ENCODE results near the gene TACR2. TPM values are rescaled to one million over a fixed set of nuclear protein-coding genes. Genes with fewer than 3 reads are reported as not detected.

Gene TACR2
- polyA plus RNA-seq: 1 to 10 TPM in 1 of 4 donors, under 1 TPM in 2, not detected in 1; 0.81 to 4.0 (median 0.86) TPM
- long read RNA-seq, donor 1, partial matches to known transcripts: 0 of 2 reads
- long read RNA-seq, donor 1, other reads (novel, unspliced or antisense): 0 of 2 reads
- long read RNA-seq, donor 2: 0 reads
- long read RNA-seq, donor 3: 0 reads
- long read RNA-seq, donor 4: 0 reads
- long read RNA-seq, donor 5: 0 reads
- long read RNA-seq, donor 6, partial matches to known transcripts: 0 of 2 reads
- long read RNA-seq, donor 6, other reads (novel, unspliced or antisense): 0 of 2 reads
- long read RNA-seq, donor 7: 0 reads
- long read RNA-seq, donor 8: 0 reads
- long read RNA-seq, donor 9: 0 reads
- long read RNA-seq, donor 10, partial matches to known transcripts: 49 of 59 reads
- long read RNA-seq, donor 10, other reads (novel, unspliced or antisense): 5 of 59 reads

GRCh38 chr10:69416695-69417094 lies at the start of gene TACR2:
TACR2 (minus strand) TSS chr10:69416918; CDS start chr10:69416323, 595 bp downstream.
- DNase-seq: no peak
- H3K27ac ChIP-seq (ENCODE audit: low read depth in 1 of 3, low read length in 2 of 3): peak within 1 kb of the TSS; percentile 0 to 46 (median 5)
- 23 to 67% (median 43%) methylated on average over 9 to 10 of the region's 10 CpGs for WGBS, 3 donors
- no peaks in the 10 kb centered on the region for H3K9me3 ChIP-seq (ENCODE audit: control insufficient read depth in 2 of 2, insufficient read depth in 1 of 2, low read depth in 1 of 2, low read length in 1 of 2)
- FAIRE-seq: no peak
- H3K4me1 ChIP-seq (ENCODE audit: control insufficient read depth in 3 of 3, insufficient read depth in 2 of 3, low read depth in 1 of 3, low read length in 2 of 3): peaks cover 0 to 26% (median 6%) of the 10 kb centered on the region in 3 donors
- H3K4me3 ChIP-seq (ENCODE audit: low read depth in 1 of 3, low read length in 3 of 3): peak within 1 kb of the TSS in 1 of 3 donors; percentile 4
- no peaks in the 10 kb centered on the region for H3K27me3 ChIP-seq (ENCODE audit: control insufficient read depth in 3 of 3, insufficient read depth in 3 of 3, low read length in 3 of 3)
- no peaks in the 10 kb centered on the region for H3K36me3 ChIP-seq (ENCODE audit: control insufficient read depth in 3 of 3, insufficient read depth in 2 of 3, low read depth in 1 of 3, low read length in 3 of 3)

GRCh38 chr10:69466158-69466490 lies 49.4 kb upstream of the TACR2 start:
- Histone ChIP-seq H3K36me3 (ENCODE audit: control insufficient read depth in 3 of 3, insufficient read depth in 2 of 3, low read depth in 1 of 3, low read length in 3 of 3) (peaks cover 0 to 14% (median 0%) of the 10 kb centered on the region in 3 donors), H3K4me3 (ENCODE audit: low read depth in 1 of 3, low read length in 3 of 3) (no peak overlapping the region), H3K9me3 (ENCODE audit: control insufficient read depth in 2 of 2, insufficient read depth in 1 of 2, low read depth in 1 of 2, low read length in 1 of 2) (no peaks in the 10 kb centered on the region), H3K27ac (ENCODE audit: low read depth in 1 of 3, low read length in 2 of 3) (peak overlapping the region in 1 of 3 donors; percentile 5), H3K27me3 (ENCODE audit: control insufficient read depth in 3 of 3, insufficient read depth in 3 of 3, low read length in 3 of 3) (no peaks in the 10 kb centered on the region), H3K4me1 (ENCODE audit: control insufficient read depth in 3 of 3, insufficient read depth in 2 of 3, low read depth in 1 of 3, low read length in 2 of 3) (peaks cover 8 to 24% (median 14%) of the 10 kb centered on the region in 3 donors)
- DNase-seq (no peak), FAIRE-seq (no peak)
- WGBS, 3 donors: 44 to 60% (median 57%) methylated on average over 5 of the region's 5 CpGs

- Histone ChIP-seq H3K36me3 (ENCODE audit: control insufficient read depth in 3 of 3, insufficient read depth in 2 of 3, low read depth in 1 of 3, low read length in 3 of 3) (peaks cover 0 to 15% (median 0%) of the 10 kb centered on the region in 3 donors), H3K4me1 (ENCODE audit: control insufficient read depth in 3 of 3, insufficient read depth in 2 of 3, low read depth in 1 of 3, low read length in 2 of 3) (peaks cover 8 to 28% (median 17%) of the 10 kb centered on the region in 3 donors), H3K4me3 (ENCODE audit: low read depth in 1 of 3, low read length in 3 of 3) (no peak overlapping the region), H3K27ac (ENCODE audit: low read depth in 1 of 3, low read length in 2 of 3) (peak overlapping the region in 2 of 3 donors; percentile 55 to 74), H3K9me3 (ENCODE audit: control insufficient read depth in 2 of 2, insufficient read depth in 1 of 2, low read depth in 1 of 2, low read length in 1 of 2) (no peaks in the 10 kb centered on the region), H3K27me3 (ENCODE audit: control insufficient read depth in 3 of 3, insufficient read depth in 3 of 3, low read length in 3 of 3) (no peaks in the 10 kb centered on the region)
- WGBS, 3 donors: 83 to 93% (median 90%) methylated on average over 9 of the region's 9 CpGs
- DNase-seq (no peak), FAIRE-seq (no peak)
Observed at GRCh38 chr10:69465457-69466157, 48.9 kb upstream of the TACR2 start.

GRCh38 chr10:69464801-69465401 lies 48.2 kb upstream of the TACR2 start:
- FAIRE-seq: no peak
- WGBS, 3 donors: 17 to 46% (median 28%) methylated on average over 2 of the region's 2 CpGs
- H3K36me3 ChIP-seq (ENCODE audit: control insufficient read depth in 3 of 3, insufficient read depth in 2 of 3, low read depth in 1 of 3, low read length in 3 of 3): peaks cover 0 to 22% (median 0%) of the 10 kb centered on the region in 3 donors
- no peaks in the 10 kb centered on the region for H3K9me3 ChIP-seq (ENCODE audit: control insufficient read depth in 2 of 2, insufficient read depth in 1 of 2, low read depth in 1 of 2, low read length in 1 of 2)
- H3K4me1 ChIP-seq (ENCODE audit: control insufficient read depth in 3 of 3, insufficient read depth in 2 of 3, low read depth in 1 of 3, low read length in 2 of 3): peaks cover 11 to 34% (median 23%) of the 10 kb centered on the region in 3 donors
- DNase-seq: peak in 1 of 2 donors; percentile 71
- peak overlapping the region in 2 of 3 donors; percentile 55 to 74 for H3K27ac ChIP-seq (ENCODE audit: low read depth in 1 of 3, low read length in 2 of 3)
- no peaks in the 10 kb centered on the region for H3K27me3 ChIP-seq (ENCODE audit: control insufficient read depth in 3 of 3, insufficient read depth in 3 of 3, low read length in 3 of 3)
- H3K4me3 ChIP-seq (ENCODE audit: low read depth in 1 of 3, low read length in 3 of 3): no peak overlapping the region

GRCh38 chr10:69464401-69464800 lies 47.7 kb upstream of the TACR2 start:
- peak overlapping the region in 2 of 3 donors; percentile 55 to 74 for H3K27ac ChIP-seq (ENCODE audit: low read depth in 1 of 3, low read length in 2 of 3)

GRCh38 chr10:69463886-69464285 lies 47.2 kb upstream of the TACR2 start:
- Histone ChIP-seq H3K27me3 (ENCODE audit: control insufficient read depth in 3 of 3, insufficient read depth in 3 of 3, low read length in 3 of 3) (no peaks in the 10 kb centered on the region), H3K4me3 (ENCODE audit: low read depth in 1 of 3, low read length in 3 of 3) (no peak overlapping the region), H3K36me3 (ENCODE audit: control insufficient read depth in 3 of 3, insufficient read depth in 2 of 3, low read depth in 1 of 3, low read length in 3 of 3) (peaks cover 0 to 25% (median 0%) of the 10 kb centered on the region in 3 donors), H3K9me3 (ENCODE audit: control insufficient read depth in 2 of 2, insufficient read depth in 1 of 2, low read depth in 1 of 2, low read length in 1 of 2) (no peaks in the 10 kb centered on the region), H3K27ac (ENCODE audit: low read depth in 1 of 3, low read length in 2 of 3) (peak overlapping the region in 2 of 3 donors; percentile 55 to 74), H3K4me1 (ENCODE audit: control insufficient read depth in 3 of 3, insufficient read depth in 2 of 3, low read depth in 1 of 3, low read length in 2 of 3) (peaks cover 11 to 44% (median 24%) of the 10 kb centered on the region in 3 donors)
- DNase-seq (no peak), FAIRE-seq (no peak)
- WGBS, 3 donors: 75 to 82% (median 80%) methylated on average over 6 of the region's 6 CpGs

More at GRCh38 chr10:69464401-69464800, 47.7 kb upstream of the TACR2 start:
- DNase-seq: no peak
- peaks cover 11 to 39% (median 24%) of the 10 kb centered on the region in 3 donors for H3K4me1 ChIP-seq (ENCODE audit: control insufficient read depth in 3 of 3, insufficient read depth in 2 of 3, low read depth in 1 of 3, low read length in 2 of 3)
- H3K9me3 ChIP-seq (ENCODE audit: control insufficient read depth in 2 of 2, insufficient read depth in 1 of 2, low read depth in 1 of 2, low read length in 1 of 2): no peaks in the 10 kb centered on the region
- H3K27me3 ChIP-seq (ENCODE audit: control insufficient read depth in 3 of 3, insufficient read depth in 3 of 3, low read length in 3 of 3): no peaks in the 10 kb centered on the region
- H3K36me3 ChIP-seq (ENCODE audit: control insufficient read depth in 3 of 3, insufficient read depth in 2 of 3, low read depth in 1 of 3, low read length in 3 of 3): peaks cover 0 to 25% (median 0%) of the 10 kb centered on the region in 3 donors
- FAIRE-seq: no peak
- H3K4me3 ChIP-seq (ENCODE audit: low read depth in 1 of 3, low read length in 3 of 3): no peak overlapping the region
- 68 to 76% (median 70%) methylated on average over 7 of the region's 7 CpGs for WGBS, 3 donors

GRCh38 chr10:69461243-69462025 lies 44.7 kb upstream of the TACR2 start:
- Histone ChIP-seq H3K27ac (ENCODE audit: low read depth in 1 of 3, low read length in 2 of 3) (peak overlapping the region; percentile 6 to 89 (median 39)), H3K36me3 (ENCODE audit: control insufficient read depth in 3 of 3, insufficient read depth in 2 of 3, low read depth in 1 of 3, low read length in 3 of 3) (peaks cover 0 to 29% (median 4%) of the 10 kb centered on the region in 3 donors), H3K27me3 (ENCODE audit: control insufficient read depth in 3 of 3, insufficient read depth in 3 of 3, low read length in 3 of 3) (no peaks in the 10 kb centered on the region), H3K9me3 (ENCODE audit: control insufficient read depth in 2 of 2, insufficient read depth in 1 of 2, low read depth in 1 of 2, low read length in 1 of 2) (no peaks in the 10 kb centered on the region), H3K4me3 (ENCODE audit: low read depth in 1 of 3, low read length in 3 of 3) (no peak overlapping the region), H3K4me1 (ENCODE audit: control insufficient read depth in 3 of 3, insufficient read depth in 2 of 3, low read depth in 1 of 3, low read length in 2 of 3) (peaks cover 8 to 59% (median 29%) of the 10 kb centered on the region in 3 donors)
- WGBS, 3 donors: 80 to 83% (median 81%) methylated on average over 5 of the region's 5 CpGs
- FAIRE-seq: no peak
- DNase-seq: peak in 1 of 2 donors; percentile 26

Data from small intestine (tissue), 16 donors.